Measurements from ENCODE around the gene SPRED1. TPM values are rescaled to one million over a fixed set of nuclear protein-coding genes. Genes with fewer than 3 reads are reported as not detected.

The SPRED1 gene
- total and polyA plus RNA-seq, 2 of the 4 experiments (the other 2 are of a cell fraction) = 6.6 to 17.9 TPM

DNA sequence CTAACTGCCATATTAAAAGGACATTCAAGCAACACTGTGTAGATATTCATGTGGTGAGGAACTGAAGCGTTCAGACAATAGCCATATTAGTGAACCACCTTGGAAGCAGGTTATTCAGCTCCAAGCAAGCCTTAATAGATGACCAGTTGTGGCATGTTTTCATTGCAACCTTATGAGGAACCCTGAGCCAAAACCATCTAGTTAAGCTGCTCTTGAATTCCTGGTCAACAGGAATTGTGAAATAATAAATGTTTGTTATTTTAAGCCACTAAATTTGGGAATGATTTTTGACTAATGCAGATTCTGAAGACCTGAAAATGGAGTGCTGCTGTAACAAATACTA, 73.0 kb downstream of the SPRED1 start:
- H3K4me3 ChIP-seq (ENCODE audit: insufficient read depth, low read depth, low read length) = no peak overlapping the region
- no peak overlapping the region for H2BK5ac ChIP-seq (ENCODE audit: low read depth, low read length, poor library complexity, severe bottlenecking)
- no peak overlapping the region for H3K27ac ChIP-seq (ENCODE audit: insufficient read depth, low read length)
- peaks cover 3% of the 10 kb centered on the region; the same call in 1 of the 2 replicates for H3K4me1 ChIP-seq (ENCODE audit: control insufficient read depth, insufficient read depth, low read length)
- no peak for TF ChIP-seq NFE2L2 (IDR thresholded peaks at IDR 0.05; ENCODE audit: low read depth, low read length)
- no peak for TF ChIP-seq CHD1 (IDR thresholded peaks at IDR 0.05; ENCODE audit: low read depth, low read length)
- TF ChIP-seq, protein P1, sequence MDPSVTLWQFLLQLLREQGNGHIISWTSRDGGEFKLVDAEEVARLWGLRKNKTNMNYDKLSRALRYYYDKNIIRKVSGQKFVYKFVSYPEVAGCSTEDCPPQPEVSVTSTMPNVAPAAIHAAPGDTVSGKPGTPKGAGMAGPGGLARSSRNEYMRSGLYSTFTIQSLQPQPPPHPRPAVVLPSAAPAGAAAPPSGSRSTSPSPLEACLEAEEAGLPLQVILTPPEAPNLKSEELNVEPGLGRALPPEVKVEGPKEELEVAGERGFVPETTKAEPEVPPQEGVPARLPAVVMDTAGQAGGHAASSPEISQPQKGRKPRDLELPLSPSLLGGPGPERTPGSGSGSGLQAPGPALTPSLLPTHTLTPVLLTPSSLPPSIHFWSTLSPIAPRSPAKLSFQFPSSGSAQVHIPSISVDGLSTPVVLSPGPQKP (IDR thresholded peaks at IDR 0.05; ENCODE audit: borderline replicate concordance, low read depth, low read length) = no peak
- TF ChIP-seq POLR2A (IDR thresholded peaks at IDR 0.05; ENCODE audit: low read depth, low read length) = no peak
- TF ChIP-seq FOS (IDR thresholded peaks at IDR 0.05; ENCODE audit: low read depth, low read length) = no peak
- no peak for TF ChIP-seq SMC3 (IDR thresholded peaks at IDR 0.05; ENCODE audit: low read depth, low read length)
- TF ChIP-seq RFX5 (IDR thresholded peaks at IDR 0.05; ENCODE audit: low read depth, low read length) = no peak
- no peak for TF ChIP-seq RAD21 (IDR thresholded peaks at IDR 0.05; ENCODE audit: low read length)
- no peak overlapping the region for H2BK15ac ChIP-seq (ENCODE audit: low read depth, low read length)
- H3K4ac ChIP-seq (ENCODE audit: low read depth, low read length) = no peak overlapping the region
- no peaks in the 10 kb centered on the region for H3K9me3 ChIP-seq (ENCODE audit: control insufficient read depth, insufficient read depth, low read length)
- peaks cover 11% of the 10 kb centered on the region for H3K36me3 ChIP-seq (ENCODE audit: control insufficient read depth, insufficient read depth, low read length)
- ChIA-PET CTCF (interaction anchor here (0.5 to 1.7 kb wide), 2 partner anchors 9 to 75 kb away, joined by 3 to 6 read pairs; no protein-coding TSS in a partner anchor), POLR2A (ENCODE audit: unreplicated experiment) (no interaction called here)
- H3K79me1 ChIP-seq (ENCODE audit: low read depth in 1 of 2, low read length in 2 of 2) = peaks cover 20 to 47% of the 10 kb centered on the region in 2 experiments
- H3K9ac ChIP-seq (ENCODE audit: low read depth, low read length) = no peak overlapping the region
- no peak overlapping the region for H4K91ac ChIP-seq (ENCODE audit: insufficient read depth, low read depth, low read length)
- H2AK9ac ChIP-seq (replicated peaks; ENCODE audit: low read depth, low read length, poor library complexity) = no peak overlapping the region
- ATAC-seq (ENCODE audit: low read depth) = no peak
- BruUV-seq (replicated peaks) = no TSS peak
- no peak overlapping the region for H2AK5ac ChIP-seq (ENCODE audit: low read depth, low read length)
- no peak overlapping the region for H2AFZ ChIP-seq (replicated peaks; ENCODE audit: low read length, poor library complexity)
- H3K56ac ChIP-seq (ENCODE audit: extremely low read depth, insufficient read depth, low read length) = no peak overlapping the region
- no peak overlapping the region for H3K23ac ChIP-seq (ENCODE audit: low read depth, low read length)
- in situ Hi-C loops (cut with MboI; ENCODE audit: low sequenced_read_pairs) = no loop called here
- no peak overlapping the region for H2BK120ac ChIP-seq (ENCODE audit: low read depth, low read length)
- peak; percentile 14 for DNase-seq
- dilution Hi-C loops (cut with HindIII; ENCODE audit: low sequenced_read_pairs, unreplicated experiment) = no loop called here
- no peak overlapping the region for H4K5ac ChIP-seq (ENCODE audit: low read depth, low read length)
- 0 out of 2 replicates have a peak, but pooled peaks cover 9% of the 10 kb centered on the region for H4K20me1 ChIP-seq (ENCODE audit: insufficient read depth, low read length)
- intact Hi-C loops (cut with micrococcal nuclease) = no loop called here
- H2BK20ac ChIP-seq (ENCODE audit: low read depth, low read length) = no peak overlapping the region
- H4K8ac ChIP-seq (ENCODE audit: low read depth in 2 of 2, low read length in 2 of 2) = no peak overlapping the region
- peaks cover 3% of the 10 kb centered on the region; the same call in 1 of the 2 replicates for H3K9me1 ChIP-seq (ENCODE audit: insufficient read depth, low read length)
- H3K27me3 ChIP-seq (ENCODE audit: control insufficient read depth, insufficient read depth, low read length) = no peaks in the 10 kb centered on the region
- no CpG with 5 or more reads among the region's 1 CpG for WGBS, 2 experiments (ENCODE audit: extremely low coverage in 2 of 2, insufficient read length in 1 of 2)
- H3K14ac ChIP-seq (replicated peaks; ENCODE audit: low read depth, low read length) = 0 out of 2 replicates have a peak overlapping the region, but pooled peaks have one; percentile 17
- no peak overlapping the region for H3K4me2 ChIP-seq (ENCODE audit: low read depth, low read length)
- H3K18ac ChIP-seq (ENCODE audit: low read depth, low read length) = no peak overlapping the region
